Esophagus mucosa (tissue), 1 donor: Measurements from ENCODE around the gene C16orf46. TPM values are rescaled to one million over a fixed set of nuclear protein-coding genes. Genes with fewer than 3 reads are reported as not detected.
"Not testable (repeated sequence)": the region's sequence is repeated elsewhere in the genome, so short reads cannot be mapped to it uniquely, and the experiment has no call there.

Experiments
- ATAC-seq: fragments of 200-7000 bp; cut with Tn5 transposase; one replicate; pipeline ENCODE4 v1.9.1; 2020
- total RNA-seq: library from RNA; stranded (reverse); gene quantifications from one replicate; pipeline ENCODE4 v1.2.4, GENCODE V29; 2023
- donor health status: DM: yes; HTN: yes; CAD: no.

The C16orf46 gene
- not detected for total RNA-seq

DNA sequence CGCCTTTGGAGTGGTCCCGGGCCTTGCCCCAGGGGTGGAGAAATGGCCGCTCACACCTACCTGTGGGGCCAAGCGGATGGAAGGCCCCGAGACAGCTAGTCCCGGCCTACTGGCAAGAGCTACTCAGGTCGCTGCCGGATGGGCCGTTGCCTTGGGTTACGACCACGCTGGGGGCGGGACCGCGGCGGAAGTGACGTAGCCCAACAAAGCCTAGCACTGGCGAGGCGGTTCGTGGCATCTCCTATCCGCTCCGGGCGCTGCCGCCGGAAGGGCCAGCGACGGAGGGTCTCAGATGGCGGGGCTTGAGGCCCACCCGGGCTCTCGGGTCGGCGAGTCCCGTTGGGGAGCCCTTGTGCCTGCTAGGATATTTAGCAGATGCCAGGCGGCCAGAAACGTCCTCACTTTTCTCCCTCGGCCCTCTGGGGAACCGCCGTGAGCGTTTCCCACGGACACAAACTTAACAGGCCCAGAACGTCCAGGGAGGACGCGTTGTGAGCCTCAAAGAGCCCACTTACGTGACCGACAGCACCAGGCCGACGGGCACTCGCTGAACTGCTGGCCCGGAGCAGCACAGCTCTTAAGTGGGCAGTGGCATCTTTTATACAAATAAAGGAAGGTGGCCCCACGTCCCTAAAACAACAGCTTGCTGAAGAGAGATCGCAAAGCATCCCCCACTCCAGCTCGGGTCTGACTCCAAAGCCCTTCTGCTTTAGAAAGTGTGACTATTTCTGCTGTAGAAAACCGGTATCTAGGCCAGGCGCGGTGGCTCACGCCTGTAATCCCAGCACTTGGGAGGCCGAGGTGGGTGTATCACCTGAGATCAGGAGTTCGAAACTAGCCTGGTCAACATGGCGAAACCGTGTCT lies at the start of gene C16orf46:
Gene C16orf46, minus strand, starts transcription at position 163 of the 865 bp plus-strand sequence. CDS start 13,283 bp downstream, outside the sequence.
- peak; percentile 98 for ATAC-seq

DNA sequence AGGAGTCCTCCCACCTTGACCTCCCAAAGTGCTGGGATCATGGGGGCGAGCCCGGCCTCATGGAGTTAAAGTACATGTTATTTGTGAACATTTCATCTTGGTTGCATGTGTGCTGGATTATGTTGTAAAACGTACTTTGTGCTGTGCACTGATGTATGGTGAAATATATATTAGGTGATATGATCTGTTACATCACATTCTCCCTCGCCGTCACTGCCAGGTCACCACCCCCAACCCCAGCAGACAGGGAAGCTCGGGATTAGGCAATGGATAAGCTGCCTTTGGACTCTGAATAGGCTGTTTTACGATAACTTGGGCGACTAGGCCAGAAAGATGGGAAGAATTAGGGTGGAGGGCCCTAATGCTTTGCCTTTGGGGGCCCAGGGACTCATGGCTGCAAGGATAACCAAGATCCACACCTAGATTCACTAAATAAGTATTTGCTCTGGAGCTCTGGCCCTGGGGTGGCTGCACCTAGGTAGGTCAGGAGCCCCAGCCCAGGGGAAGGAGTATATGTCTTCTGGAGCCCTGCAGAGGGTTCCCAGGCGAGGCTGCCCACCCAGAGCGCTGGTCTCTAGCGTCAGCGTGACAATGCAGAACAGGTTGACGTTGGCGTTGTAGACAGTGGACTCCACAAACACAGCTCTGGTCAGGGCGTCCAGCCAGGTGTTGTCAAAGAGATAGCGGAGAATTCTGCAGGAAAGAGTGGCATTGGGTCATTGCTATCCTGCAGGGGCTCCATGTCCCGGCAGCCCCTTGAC lies 46.2 kb upstream of the C16orf46 start:
- no peak for ATAC-seq

- ATAC-seq: no peak
These were observed 44.5 kb upstream of the C16orf46 start for GRCh38 chr16:81121474-81121990.

DNA sequence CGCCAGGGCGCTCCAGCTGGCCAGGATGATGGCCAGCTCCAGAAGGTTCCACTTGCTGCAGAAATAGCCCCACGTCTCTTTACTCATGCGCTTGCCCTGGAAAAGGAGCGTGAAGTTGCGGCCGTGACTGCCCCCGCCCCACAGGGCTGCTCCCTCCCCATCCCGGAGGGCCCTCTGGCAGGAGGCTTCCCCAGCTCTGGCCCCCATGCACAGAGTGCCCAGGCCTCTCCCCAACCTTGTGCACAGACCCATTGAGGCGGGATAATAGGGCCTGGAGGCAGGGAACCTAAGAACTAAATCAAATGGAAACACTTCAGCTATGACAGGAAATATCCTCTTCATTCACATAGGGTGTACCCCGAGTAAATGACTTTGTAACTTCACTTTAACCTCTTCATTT lies 40.4 kb upstream of the C16orf46 start:
- no peak for ATAC-seq

DNA sequence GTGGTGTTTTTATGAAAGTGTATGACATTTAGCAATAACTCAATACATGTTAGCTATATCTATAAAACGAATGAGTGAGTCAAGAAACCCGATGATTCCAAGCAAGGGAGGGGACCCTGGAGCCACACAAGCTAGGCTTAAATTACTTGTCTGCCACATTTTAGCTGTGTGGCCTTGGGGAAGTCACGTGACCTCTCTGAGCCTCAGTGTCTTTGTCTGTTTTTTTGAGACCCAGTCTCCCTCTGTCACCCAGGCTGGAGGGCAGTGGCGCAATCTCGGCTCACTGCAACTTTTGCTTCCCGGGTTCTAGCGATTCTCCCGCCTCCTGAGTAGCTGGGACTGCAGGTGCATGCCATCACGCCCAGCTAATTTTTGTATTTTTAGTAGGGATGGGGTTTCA lies 39.2 kb upstream of the C16orf46 start:
- no peak for ATAC-seq

DNA sequence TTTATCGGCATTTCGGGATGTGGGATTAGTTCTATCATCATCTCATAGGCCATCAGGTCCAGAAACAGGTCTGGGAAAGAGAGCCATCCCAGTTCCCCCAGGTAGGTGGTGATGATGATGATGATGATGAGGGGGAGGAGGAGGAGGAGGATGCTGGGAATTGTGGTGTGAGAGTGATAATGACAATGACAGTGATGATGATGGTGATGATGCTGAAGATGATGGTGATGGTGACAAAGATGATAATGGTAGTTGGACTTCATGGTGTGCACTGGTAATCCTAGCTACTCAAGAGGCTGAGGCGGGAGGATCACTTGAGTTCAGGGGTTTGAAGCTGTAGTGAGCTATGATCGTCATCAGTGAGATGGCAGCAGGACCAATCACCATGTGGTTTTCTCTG lies 35.4 kb upstream of the C16orf46 start:
- ATAC-seq: no peak

DNA sequence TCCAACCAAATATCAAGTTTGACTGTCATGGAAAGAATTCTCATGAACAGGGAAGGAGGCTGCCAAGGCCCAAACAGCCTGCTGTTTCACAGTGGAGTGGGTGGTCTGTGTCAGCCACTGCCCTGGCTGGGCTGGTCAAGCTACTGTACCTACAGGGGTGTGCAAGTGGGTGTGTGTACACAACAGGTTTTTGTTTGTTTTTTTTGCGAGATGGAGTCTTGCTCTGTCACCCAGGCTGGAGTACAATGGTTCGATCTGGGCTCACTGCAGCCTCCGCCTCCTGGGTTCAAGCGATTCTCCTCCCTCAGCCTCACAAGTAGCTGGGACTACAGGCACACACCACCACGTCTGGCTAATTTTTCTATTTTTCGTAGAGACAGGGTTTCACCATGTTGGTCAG lies 32.2 kb upstream of the C16orf46 start:
- not testable (repeated sequence) for ATAC-seq

- no peak for ATAC-seq
These were observed 30.5 kb upstream of the C16orf46 start for GRCh38 chr16:81107511-81107910.

DNA sequence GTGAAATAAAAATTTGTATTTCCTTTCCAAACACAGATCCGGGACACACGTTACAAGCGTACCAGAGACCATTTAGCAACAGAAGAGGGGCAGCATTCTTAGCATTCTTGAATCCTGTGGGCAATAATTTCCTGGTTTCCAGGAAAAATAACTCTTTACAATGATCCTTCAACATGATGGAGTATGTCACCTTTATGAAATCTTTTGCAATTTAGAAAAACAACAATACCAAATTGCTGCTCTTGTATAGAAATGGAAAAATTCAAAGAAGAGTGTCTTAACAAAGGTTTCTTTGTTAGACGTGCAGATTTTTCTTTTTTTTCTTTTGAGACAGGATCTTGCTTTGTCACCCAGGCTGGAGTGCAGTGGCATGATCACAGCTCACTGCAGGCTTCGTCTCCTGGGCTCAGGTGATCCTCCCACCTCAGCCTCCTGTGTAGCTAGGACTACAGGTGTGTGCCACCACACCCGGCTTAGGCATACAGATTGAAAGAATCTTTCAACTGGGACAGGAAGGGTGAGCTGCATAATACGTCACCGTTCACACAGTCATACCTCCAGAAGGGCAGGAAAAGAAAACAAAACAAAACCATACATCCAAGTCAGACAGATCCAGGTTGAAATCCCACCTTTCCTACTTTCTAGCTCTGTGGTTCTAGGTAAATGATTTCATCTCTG lies 29.9 kb upstream of the C16orf46 start:
- ATAC-seq: peak; percentile 35

GRCh38 chr16:81105946-81106345 lies 28.9 kb upstream of the C16orf46 start:
- no peak for ATAC-seq

- no peak for ATAC-seq
These were observed 24.7 kb upstream of the C16orf46 start for GRCh38 chr16:81101702-81102101.

- ATAC-seq: no peak
These were observed 22.9 kb upstream of the C16orf46 start for GRCh38 chr16:81099958-81100357.

- ATAC-seq: no peak
These were observed 20.2 kb upstream of the C16orf46 start for GRCh38 chr16:81097230-81097629.

DNA sequence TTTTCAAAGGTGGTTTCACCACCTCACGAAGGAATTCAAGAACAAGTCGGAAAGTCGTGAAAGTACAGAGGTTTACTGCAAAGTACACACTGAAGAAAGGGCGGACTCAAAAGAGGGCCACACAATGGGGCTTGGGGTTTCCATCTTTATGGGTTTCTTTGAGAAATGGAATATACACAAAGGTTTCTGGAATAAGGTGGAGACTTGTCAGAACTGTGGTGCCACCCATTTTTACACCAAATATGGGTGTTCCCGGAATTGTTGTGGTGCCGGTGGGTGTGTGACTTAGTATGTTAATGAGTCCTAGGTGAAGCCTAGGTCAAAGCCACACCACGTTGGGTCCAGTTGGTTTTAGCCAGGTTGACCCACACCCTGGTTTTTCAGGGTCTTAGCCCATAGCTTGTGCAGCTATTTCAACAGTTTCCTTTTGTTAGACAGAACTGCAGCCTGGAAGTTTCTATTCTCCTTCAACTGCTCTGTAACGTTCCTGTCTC lies 19.7 kb upstream of the C16orf46 start:
- no peak for ATAC-seq

GRCh38 chr16:81095953-81096714 lies 19.1 kb upstream of the C16orf46 start, which contains the start of gene GCSH:
Gene GCSH (minus strand): TSS chr16:81096395. CDS start chr16:81096278, 117 bp downstream.
- ATAC-seq: peak; percentile 100

GRCh38 chr16:81095653-81095952 lies 18.6 kb upstream of the C16orf46 start:
- ATAC-seq: no peak

GRCh38 chr16:81094771-81095251 lies 17.8 kb upstream of the C16orf46 start:
- ATAC-seq: no peak

- ATAC-seq: no peak
These were observed 11.8 kb upstream of the C16orf46 start for GRCh38 chr16:81088836-81089235.

DNA sequence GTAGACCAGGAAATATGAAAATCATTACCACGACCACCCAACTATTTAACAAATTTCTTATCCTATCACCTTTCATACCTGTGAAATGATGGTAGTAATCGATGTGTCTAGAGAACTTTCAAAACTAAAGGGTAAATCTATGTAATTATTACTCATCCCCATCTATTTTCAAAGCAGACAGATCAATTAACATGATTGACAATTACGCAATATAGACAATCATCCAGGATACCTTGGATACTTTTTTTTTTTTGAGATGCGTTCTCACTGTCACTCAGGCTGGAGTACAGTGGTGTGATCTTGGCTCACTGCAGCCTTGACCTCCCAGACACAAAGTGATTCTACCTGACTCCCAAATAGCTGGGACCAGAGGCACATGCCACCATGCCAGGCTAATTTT lies 4.0 kb upstream of the C16orf46 start:
- no peak for ATAC-seq

GRCh38 chr16:81080233-81080632 lies 3.2 kb upstream of the C16orf46 start:
- no peak for ATAC-seq

GRCh38 chr16:81076566-81077075 lies 417 bp downstream of the C16orf46 start:
- ATAC-seq: peak; percentile 92
